Spleen (tissue), 11 donors: ENCODE results near the gene MAPKBP1. TPM values are rescaled to one million over a fixed set of nuclear protein-coding genes. Genes with fewer than 3 reads are reported as not detected.

Experiments
- DNase-seq: peaks from one replicate; pipeline ENCODE4 v3.0.0-alpha.2; 2020
- H3K27ac ChIP-seq, 8 donors: fragments of 200-600 bp; sonication (generic) in 7 of 8; 1 replicate in 4 of 8; 2 replicates in 4 of 8; pipeline versions ENCODE4 v1.5.0 to v1.8.0; 2016 to 2021; ENCODE audit warnings: inconsistent platforms in 4 of 8, mild to moderate bottlenecking in 4 of 8, moderate library complexity in 1 of 8
- H3K27me3 ChIP-seq, 7 donors: fragments of 200-600 bp; sonication (generic) in 6 of 7; replicated peaks in 1 of 7; 1 replicate in 4 of 7; 2 replicates in 3 of 7; pipeline versions ENCODE4 v1.5.0 to v1.8.0; 2016 to 2021; ENCODE audit warnings: inconsistent platforms in 3 of 7, mild to moderate bottlenecking in 1 of 7
- H3K36me3 ChIP-seq, 6 donors: fragments of 200-600 bp; sonication (generic) in 5 of 6; 1 replicate in 4 of 6; 2 replicates in 2 of 6; pipeline versions ENCODE4 v1.5.0 to v1.8.0; 2016 to 2021; ENCODE audit warnings: inconsistent platforms in 2 of 6
- H3K4me1 ChIP-seq, 6 donors: fragments of 200-600 bp; sonication (generic) in 5 of 6; 1 replicate in 3 of 6; 2 replicates in 3 of 6; pipeline versions ENCODE4 v1.5.0 to v1.8.0; 2016 to 2021; ENCODE audit warnings: inconsistent platforms in 3 of 6
- H3K4me3 ChIP-seq, 8 donors: fragments of 200-600 bp; sonication (generic) in 7 of 8; 1 replicate in 4 of 8; 2 replicates in 4 of 8; pipeline versions ENCODE4 v1.5.0 to v1.8.0; 2016 to 2021; ENCODE audit warnings: inconsistent platforms in 4 of 8, mild to moderate bottlenecking in 4 of 8, moderate library complexity in 2 of 8
- H3K9me3 ChIP-seq, 8 donors: fragments of 200-600 bp; sonication (generic) in 7 of 8; 1 replicate in 4 of 8; 2 replicates in 4 of 8; pipeline versions ENCODE4 v1.5.0 to v1.8.0; 2016 to 2021; ENCODE audit warnings: inconsistent platforms in 4 of 8
- CTCF ChIP-seq, 11 experiments: fragments of 200-600 bp in 7 of 11; fragments of 450-650 bp in 4 of 11; sonication (generic) in 4 of 11; IDR thresholded peaks in 8 of 11; conservative IDR thresholded peaks in 3 of 11; 1 replicate in 7 of 11; 2 replicates in 4 of 11; pipeline versions ENCODE4 v1.4.0 to v1.8.0; 2016 to 2021; ENCODE audit warnings: antibody characterized with exemption in 11 of 11, inconsistent platforms in 4 of 11, mild to moderate bottlenecking in 1 of 11
- POLR2A ChIP-seq, 3 donors: fragments of 450-650 bp; IDR thresholded peaks; one replicate each; pipeline ENCODE4 v1.5.1; 2017; ENCODE audit warnings: antibody characterized with exemption in 3 of 3, mild to moderate bottlenecking in 1 of 3
- POLR2AphosphoS5 ChIP-seq, 3 donors: sonication (generic); formaldehyde crosslinking; IDR thresholded peaks; one replicate each; pipeline ENCODE4 v1.5.1; 2017; ENCODE audit warnings: antibody characterized with exemption in 3 of 3
- WGBS, 5 donors: extraction: QIAGEN DNeasy Blood & Tissue Kit in 3 of 5; methylation state at CpG; one replicate each; pipeline versions ENCODE4 v1.1.5 to v1.1.7; 2013 to 2018; 5-methylcytosine and 5-hydroxymethylcytosine counted together
- intact Hi-C: fragments of 100-400 bp; cut with DNase I; formaldehyde crosslinking; loops from one replicate; pipeline ENCODE4 v1.15.0; 2023; ENCODE audit warnings: low total_unique reads
- polyA plus RNA-seq, 3 donors: library from polyadenylated mRNA; stranded (reverse); fragments of 200-250 nt; gene quantifications; one replicate each; pipeline ENCODE4 v1.2.1, GENCODE V29; 2013
- total RNA-seq, 7 donors: library from RNA; depleted of rRNA in 3 of 7; stranded (reverse); fragments of >200 nt in 3 of 7; fragmentation: NEBNext Ultra II Directional in 4 of 7; extraction: Animal tissue kit (Norgen Biotek cat#: 25700) in 4 of 7; gene quantifications; one replicate each; pipeline versions ENCODE4 v1.1.0 to v1.2.1, GENCODE V29; 2016 to 2021
- donor health status: healthy with polysubstance abuse.
- donor health status: DM: no; HTN: no; CAD: no; lungs with moderate emphysema.
- donor health status: DM: no; HTN: no; CAD: no.
- donor health status: Bipolar disorder and iron deficiency.
- donor health status: healthy.
- donor health status: DM: no; HTN: no; CAD: no.
- donor health status: DM: yes; HTN: yes; CAD: no.

Gene MAPKBP1
- total and polyA plus RNA-seq, 10 donors = 2.4 to 44.5 (median 26.0) TPM

- WGBS, 5 donors = 49 to 82% (median 63%) methylated on average over 5 of the region's 5 CpGs
- H3K36me3 ChIP-seq = peaks cover 0 to 4% (median 0%) of the 10 kb centered on the region in 6 donors
- intact Hi-C loops = no loop called here
- no peaks in the 10 kb centered on the region for H3K27me3 ChIP-seq
- H3K27ac ChIP-seq = peak overlapping the region in 3 of 8 donors; percentile 10 to 36 (median 31)
- no peak for TF ChIP-seq POLR2A (IDR thresholded peaks at IDR 0.05)
- no peak for TF ChIP-seq POLR2AphosphoS5 (IDR thresholded peaks at IDR 0.05)
- no peak for TF ChIP-seq CTCF (IDR thresholded peaks at IDR 0.05 in 8 of 11, conservative IDR thresholded peaks at IDR 0.05 in 3 of 11)
- no peaks in the 10 kb centered on the region for H3K9me3 ChIP-seq
- no peak for DNase-seq
- H3K4me3 ChIP-seq = no peak overlapping the region
- H3K4me1 ChIP-seq = peaks cover 13 to 71% (median 40%) of the 10 kb centered on the region in 6 donors
Measured at GRCh38 chr15:41782371-41783282, 8.3 kb downstream of the MAPKBP1 start.

GRCh38 chr15:41783296-41783695, 9.0 kb downstream of the MAPKBP1 start:
- H3K4me3 ChIP-seq = no peak overlapping the region
- H3K36me3 ChIP-seq = peaks cover 0 to 4% (median 0%) of the 10 kb centered on the region in 6 donors
- intact Hi-C loops = no loop called here
- TF ChIP-seq POLR2A (IDR thresholded peaks at IDR 0.05) (no peak), POLR2AphosphoS5 (IDR thresholded peaks at IDR 0.05) (no peak), CTCF (IDR thresholded peaks at IDR 0.05 in 8 of 11, conservative IDR thresholded peaks at IDR 0.05 in 3 of 11) (no peak)
- H3K27me3 ChIP-seq = no peaks in the 10 kb centered on the region
- H3K27ac ChIP-seq = peak overlapping the region in 3 of 8 donors; percentile 10 to 36 (median 31)
- 64 to 75% (median 68%) methylated on average over 1 of the region's 1 CpG for WGBS, 5 donors
- DNase-seq = no peak
- H3K9me3 ChIP-seq = no peaks in the 10 kb centered on the region
- peaks cover 10 to 71% (median 43%) of the 10 kb centered on the region in 6 donors for H3K4me1 ChIP-seq

- intact Hi-C loops = no loop called here
- peaks cover 16 to 71% (median 48%) of the 10 kb centered on the region in 6 donors for H3K4me1 ChIP-seq
- H3K27me3 ChIP-seq = no peaks in the 10 kb centered on the region
- no peak for DNase-seq
- no peak overlapping the region for H3K4me3 ChIP-seq
- H3K36me3 ChIP-seq = peaks cover 0 to 4% (median 0%) of the 10 kb centered on the region in 6 donors
- H3K27ac ChIP-seq = no peak overlapping the region
- H3K9me3 ChIP-seq = no peaks in the 10 kb centered on the region
- TF ChIP-seq CTCF (IDR thresholded peaks at IDR 0.05 in 8 of 11, conservative IDR thresholded peaks at IDR 0.05 in 3 of 11) = no peak
- TF ChIP-seq POLR2A (IDR thresholded peaks at IDR 0.05) = no peak
- no peak for TF ChIP-seq POLR2AphosphoS5 (IDR thresholded peaks at IDR 0.05)
- WGBS, 5 donors = 50 to 62% (median 60%) methylated on average over 3 of the region's 3 CpGs
Measured at GRCh38 chr15:41788262-41788661, 14.0 kb downstream of the MAPKBP1 start.

- Histone ChIP-seq H3K4me1 (peaks cover 16 to 67% (median 46%) of the 10 kb centered on the region in 6 donors), H3K9me3 (no peaks in the 10 kb centered on the region), H3K4me3 (no peak overlapping the region), H3K27ac (peak overlapping the region in 5 of 8 donors; percentile 21 to 71 (median 56)), H3K27me3 (no peaks in the 10 kb centered on the region), H3K36me3 (no peaks in the 10 kb centered on the region)
- DNase-seq = no peak
- 48 to 66% (median 55%) methylated on average over 4 of the region's 4 CpGs for WGBS, 5 donors
- intact Hi-C loops = no loop called here
- no peak for TF ChIP-seq POLR2A (IDR thresholded peaks at IDR 0.05)
- TF ChIP-seq POLR2AphosphoS5 (IDR thresholded peaks at IDR 0.05) = no peak
- TF ChIP-seq CTCF (IDR thresholded peaks at IDR 0.05 in 8 of 11, conservative IDR thresholded peaks at IDR 0.05 in 3 of 11) = no peak
Measured at GRCh38 chr15:41789236-41789635, 15.0 kb downstream of the MAPKBP1 start.
